ENCODE measurements around the gene PDZD4. TPM values are rescaled to one million over a fixed set of nuclear protein-coding genes. Genes with fewer than 3 reads are reported as not detected.
A peak's percentile ranks its signal among the peaks of the same experiment; 100 is the strongest.

Gene PDZD4
- total and polyA plus RNA-seq, 10 of the 15 experiments (the other 5 are each of a cell fraction or from before 2014, with no cell fraction given): 0.01 to 0.15 (median 0.04) TPM; not detected in 6

- TF ChIP-seq NRF1 (conservative IDR thresholded peaks at IDR 0.05; ENCODE audit: low read depth, low read length) (no peak), USF1 (IDR thresholded peaks at IDR 0.05; ENCODE audit: borderline replicate concordance, extremely low read length, insufficient read depth, low read depth, low read length) (peak; percentile 17)
- Histone ChIP-seq H3K4me2 (ENCODE audit: control insufficient read depth, insufficient read depth) (no peak overlapping the region), H3K9ac (ENCODE audit: control insufficient read depth, insufficient read depth, low read length) (no peak overlapping the region), H3K9me3 (replicated peaks; ENCODE audit: control insufficient read depth, insufficient read depth, low read length) (no peaks in the 10 kb centered on the region), H3K27me3 (replicated peaks in 1 of 2; ENCODE audit: control insufficient read depth in 2 of 2, insufficient read depth in 2 of 2, low read length in 1 of 2) (no peaks in the 10 kb centered on the region; a peak in 1 of 4 replicates), H3K27ac (ENCODE audit: control insufficient read depth, insufficient read depth) (no peak overlapping the region), H2AFZ (ENCODE audit: control insufficient read depth, low read depth, low read length) (no peak overlapping the region), H3K4me3 (no peak overlapping the region), H3K4me1 (ENCODE audit: control insufficient read depth, insufficient read depth, low read length) (no peaks in the 10 kb centered on the region), H3K79me2 (ENCODE audit: control insufficient read depth, insufficient read depth, low read length) (no peaks in the 10 kb centered on the region), H4K20me1 (ENCODE audit: control insufficient read depth, insufficient read depth) (no peaks in the 10 kb centered on the region), H3K36me3 (ENCODE audit: control insufficient read depth in 2 of 2, insufficient read depth in 2 of 2, low read length in 1 of 2) (no peaks in the 10 kb centered on the region)
- ChIA-PET RAD21 (ENCODE audit: unreplicated experiment) (no interaction called here), SMC1A (ENCODE audit: uncharacterized antibody, unreplicated experiment) (no interaction called here), POLR2A (no interaction called here), CTCF (no interaction called here)
- in situ Hi-C loops (cut with MboI): no loop called here
- no TSS peak for BruUV-seq (replicated peaks)
- WGBS (ENCODE audit: insufficient coverage, insufficient replicate concordance, low lambda C conversion rate, missing lambda C conversion rate): 28% methylated on average over 20 of the region's 28 CpGs
- intact Hi-C loops (cut with micrococcal nuclease; ENCODE audit: unreplicated experiment): no loop called here
- no peak for FAIRE-seq
- ATAC-seq: no peak
- no peak for DNase-seq (ENCODE audit: low read depth, low spot score)
These were observed 33.1 kb upstream of the PDZD4 start for GRCh38 chrX:153863251-153863991.

DNA sequence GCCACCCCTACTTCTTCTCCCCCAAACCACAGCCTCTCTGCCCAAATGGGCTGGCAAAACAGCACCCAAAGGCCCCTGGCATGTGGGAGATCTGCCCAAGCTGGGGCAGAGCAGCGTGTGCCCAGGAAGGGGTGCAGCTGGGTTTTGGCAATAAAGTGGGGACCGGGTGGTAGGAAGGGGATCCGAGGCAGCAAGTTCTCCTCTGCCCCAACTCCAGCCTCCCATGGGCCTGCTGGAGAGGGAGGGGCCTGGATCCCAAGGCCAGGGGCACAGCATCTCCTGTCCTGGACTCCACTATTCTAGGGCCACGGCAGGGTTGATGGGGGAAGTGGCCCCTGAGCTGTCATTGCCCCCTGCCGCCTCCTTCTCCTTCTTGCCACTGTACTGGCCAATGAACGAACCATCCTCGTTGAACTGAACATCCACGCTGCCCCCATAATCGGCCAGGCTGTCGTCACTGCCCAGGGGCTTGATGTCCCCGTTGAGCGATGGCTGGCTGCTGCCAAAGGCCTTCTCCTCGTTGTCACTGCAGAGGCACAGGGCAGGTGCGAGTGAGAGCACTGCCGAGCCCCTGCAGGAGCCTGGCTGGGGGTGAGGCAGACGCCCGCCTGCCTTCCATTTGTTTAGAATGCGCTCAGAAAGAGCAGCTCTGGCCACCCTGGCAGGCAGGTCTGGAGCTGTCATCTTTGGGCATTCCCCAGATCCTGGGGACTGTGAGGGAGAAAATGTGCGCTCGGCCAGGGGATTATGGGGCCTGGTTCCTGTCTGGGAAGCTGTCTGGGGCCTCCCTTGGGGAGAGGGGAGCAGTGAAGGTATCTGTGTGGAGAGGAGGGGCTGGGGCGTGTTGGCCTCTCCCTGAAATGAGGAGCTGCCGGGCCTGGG lies 32.3 kb upstream of the PDZD4 start:
- Histone ChIP-seq H3K9ac (ENCODE audit: control insufficient read depth, insufficient read depth, low read length) (no peak overlapping the region), H3K79me2 (ENCODE audit: control insufficient read depth, insufficient read depth, low read length) (no peaks in the 10 kb centered on the region), H3K4me2 (ENCODE audit: control insufficient read depth, insufficient read depth) (no peak overlapping the region), H3K4me3 (no peak overlapping the region), H3K4me1 (ENCODE audit: control insufficient read depth, insufficient read depth, low read length) (no peaks in the 10 kb centered on the region), H3K27me3 (replicated peaks in 1 of 2; ENCODE audit: control insufficient read depth in 2 of 2, insufficient read depth in 2 of 2, low read length in 1 of 2) (no peaks in the 10 kb centered on the region; a peak in 1 of 4 replicates), H4K20me1 (ENCODE audit: control insufficient read depth, insufficient read depth) (no peaks in the 10 kb centered on the region), H2AFZ (ENCODE audit: control insufficient read depth, low read depth, low read length) (no peak overlapping the region), H3K36me3 (ENCODE audit: control insufficient read depth in 2 of 2, insufficient read depth in 2 of 2, low read length in 1 of 2) (no peaks in the 10 kb centered on the region), H3K9me3 (replicated peaks; ENCODE audit: control insufficient read depth, insufficient read depth, low read length) (no peaks in the 10 kb centered on the region), H3K27ac (ENCODE audit: control insufficient read depth, insufficient read depth) (no peak overlapping the region)
- BruUV-seq (replicated peaks): no TSS peak
- in situ Hi-C loops (cut with MboI): no loop called here
- SMC1A ChIA-PET (ENCODE audit: uncharacterized antibody, unreplicated experiment): no interaction called here
- WGBS (ENCODE audit: insufficient coverage, insufficient replicate concordance, low lambda C conversion rate, missing lambda C conversion rate): 26% methylated on average over 22 of the region's 22 CpGs
- CTCF ChIA-PET: no interaction called here
- ATAC-seq (no peak), DNase-seq (ENCODE audit: low read depth, low spot score) (no peak), FAIRE-seq (no peak)
- POLR2A ChIA-PET: no interaction called here
- intact Hi-C loops (cut with micrococcal nuclease; ENCODE audit: unreplicated experiment): no loop called here
- RAD21 ChIA-PET (ENCODE audit: unreplicated experiment): no interaction called here
- TF ChIP-seq TCF7 (IDR thresholded peaks at IDR 0.05; ENCODE audit: borderline replicate concordance): no peak
- TF ChIP-seq MAX (IDR thresholded peaks at IDR 0.05; ENCODE audit: low read depth, low read length): no peak
- no peak for TF ChIP-seq CREM (IDR thresholded peaks at IDR 0.05; ENCODE audit: low read depth)
- no peak for TF ChIP-seq NRF1 (conservative IDR thresholded peaks at IDR 0.05; ENCODE audit: low read depth, low read length)
- TF ChIP-seq CBX5 (IDR thresholded peaks at IDR 0.05; ENCODE audit: low read depth): no peak
- no peak for TF ChIP-seq GABPA (IDR thresholded peaks at IDR 0.05; ENCODE audit: low read depth)
- TF ChIP-seq SPI1 (IDR thresholded peaks at IDR 0.05; ENCODE audit: borderline replicate concordance, insufficient read depth, low read depth, low read length): no peak
- no peak for TF ChIP-seq ZBTB40 (IDR thresholded peaks at IDR 0.05; ENCODE audit: borderline replicate concordance)

All from GM12878 (cell line).